ENCODE measurements around the gene CEND1. TPM values are rescaled to one million over a fixed set of nuclear protein-coding genes. Genes with fewer than 3 reads are reported as not detected.
A peak's percentile ranks its signal among the peaks of the same experiment; 100 is the strongest.

CEND1 gene
- total RNA-seq, 1 experiment from 2014 or later: 0.81 TPM

DNA sequence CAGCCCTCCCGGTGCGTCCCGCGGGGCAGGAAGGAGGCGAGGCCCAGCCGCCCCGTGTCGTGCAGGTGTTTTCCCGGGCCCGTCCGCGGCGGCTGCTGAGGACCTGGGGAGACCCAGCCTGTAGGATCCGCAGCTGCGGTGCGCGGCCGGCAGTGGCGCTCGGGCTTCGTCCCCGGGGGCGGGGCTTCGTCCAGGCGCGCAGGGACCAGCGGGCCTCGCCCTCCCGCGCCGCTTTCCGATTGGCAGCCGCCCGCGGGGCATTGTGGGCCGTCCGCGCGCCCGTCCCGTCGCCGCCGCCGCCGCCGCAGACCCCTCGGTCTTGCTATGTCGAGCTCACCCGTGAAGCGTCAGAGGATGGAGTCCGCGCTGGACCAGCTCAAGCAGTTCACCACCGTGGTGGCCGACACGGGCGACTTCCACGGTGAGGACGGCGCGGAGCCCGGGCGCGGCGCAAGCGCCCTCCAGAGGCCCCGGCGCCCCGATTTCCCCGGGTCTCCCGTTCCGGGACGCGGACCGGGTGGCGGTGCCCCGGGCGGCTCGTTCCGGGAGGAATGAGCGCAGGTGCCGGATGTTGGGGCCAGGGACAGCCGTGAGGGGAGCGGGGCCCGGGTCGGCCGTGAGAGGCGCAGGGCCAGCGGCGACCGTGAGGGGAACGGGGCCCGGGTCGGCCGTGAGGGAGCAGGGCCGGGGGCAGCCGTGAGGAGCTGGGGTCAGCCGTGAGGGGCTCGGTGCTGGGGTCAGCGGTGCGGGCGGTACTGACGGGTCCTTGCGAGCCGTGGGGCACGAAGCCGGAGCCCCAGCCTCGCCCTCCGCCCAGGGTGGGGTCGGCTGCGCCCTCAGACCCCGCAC is 42.5 kb downstream of the CEND1 start, which contains the start of gene TALDO1:
TSS of gene TALDO1 (plus strand) at position 307 of the 849 bp plus-strand sequence. CDS start at position 325, 18 bp downstream.
- no peak within 1 kb of the TSS for H4K5ac ChIP-seq (ENCODE audit: insufficient read length, low read depth, low read length)
- no peak within 1 kb of the TSS for H3K23ac ChIP-seq (ENCODE audit: insufficient read length, low read depth, low read length)
- H4K8ac ChIP-seq (replicated peaks; ENCODE audit: insufficient read length, low read depth, low read length): no peak within 1 kb of the TSS
- peaks cover 8% of the 10 kb centered on the region for H3K79me1 ChIP-seq (ENCODE audit: insufficient read depth, low read depth, low read length, poor library complexity, severe bottlenecking)
- H3K4me2 ChIP-seq (ENCODE audit: insufficient read depth, insufficient read length, low read length): peak within 1 kb of the TSS; percentile 98
- H2AK5ac ChIP-seq (ENCODE audit: insufficient read length, low read length): no peak within 1 kb of the TSS
- H3K4me1 ChIP-seq (ENCODE audit: insufficient read depth, low read length): no peaks in the 10 kb centered on the region; the same call in 1 of the 2 replicates
- peak within 1 kb of the TSS; percentile 92 for H3K9ac ChIP-seq (ENCODE audit: extremely low read depth, insufficient read length, low read length)
- no peaks in the 10 kb centered on the region for H3K9me3 Mint-ChIP-seq
- WGBS (ENCODE audit: extremely low coverage, insufficient read length, low lambda C conversion rate): no CpG with 5 or more reads among the region's 112 CpGs
- H4K91ac ChIP-seq (ENCODE audit: insufficient read length, low read depth, low read length): peak within 1 kb of the TSS; percentile 28
- peak within 1 kb of the TSS; percentile 50 for H3K27ac ChIP-seq (ENCODE audit: insufficient read length, low read depth, low read length)
- H4K20me1 ChIP-seq (ENCODE audit: control insufficient read depth, insufficient read depth, insufficient read length): no peaks in the 10 kb centered on the region
- H3K36me3 Mint-ChIP-seq (ENCODE audit: insufficient read depth in 1 of 3, low read depth in 3 of 3): peaks cover 7 to 18% (median 10%) of the 10 kb centered on the region in 3 experiments
- peak within 1 kb of the TSS; percentile 83 to 92 for H3K4me3 Mint-ChIP-seq
- no peak within 1 kb of the TSS; the same call in 1 of the 2 replicates for H3K4ac ChIP-seq (ENCODE audit: low read depth, low read length)
- H2BK20ac ChIP-seq (ENCODE audit: low read depth, low read length, poor library complexity, severe bottlenecking): no peak within 1 kb of the TSS
- H3K23me2 ChIP-seq (ENCODE audit: insufficient read length, low read depth, low read length, poor library complexity, severe bottlenecking): peaks cover 10% of the 10 kb centered on the region
- H3T11ph ChIP-seq (ENCODE audit: low read length): no peak within 1 kb of the TSS
- H2BK15ac ChIP-seq (ENCODE audit: low read depth, low read length): no peak within 1 kb of the TSS; the same call in 1 of the 2 replicates
- H2BK120ac ChIP-seq (ENCODE audit: low read depth, low read length, poor library complexity, severe bottlenecking): no peak within 1 kb of the TSS
- no peaks in the 10 kb centered on the region for H3K9me3 ChIP-seq (ENCODE audit: control insufficient read depth, low read depth, low read length)
- H2AFZ ChIP-seq (ENCODE audit: low read length): no peak within 1 kb of the TSS
- no peak within 1 kb of the TSS for H3K56ac ChIP-seq (ENCODE audit: insufficient read length, low read depth, low read length)
- peaks cover 24 to 37% of the 10 kb centered on the region in 2 experiments for H3K4me1 Mint-ChIP-seq
- no peak within 1 kb of the TSS for H2BK12ac ChIP-seq (ENCODE audit: insufficient read length, low read depth, low read length)
- peaks cover 37% of the 10 kb centered on the region for H3K79me2 ChIP-seq (ENCODE audit: insufficient read depth, low read length)
- no peak within 1 kb of the TSS for H2BK5ac ChIP-seq (ENCODE audit: insufficient read length, low read length)
- peak within 1 kb of the TSS; percentile 97 to 98 (median 98) for H3K27ac Mint-ChIP-seq
- H3K18ac ChIP-seq (ENCODE audit: insufficient read length, low read depth, low read length): peak within 1 kb of the TSS; percentile 73
- H3K14ac ChIP-seq (ENCODE audit: insufficient read depth, low read length): peak within 1 kb of the TSS; percentile 95
- H3K27me3 Mint-ChIP-seq (ENCODE audit: low read depth): no peaks in the 10 kb centered on the region
- no peaks in the 10 kb centered on the region for H3K27me3 ChIP-seq (ENCODE audit: insufficient read depth, low read length)
- peak; percentile 93 for DNase-seq
- TF ChIP-seq CTCF (conservative IDR thresholded peaks at IDR 0.05): 0 out of 3 replicates have a peak, but pooled peaks have one; percentile 16

Data from H9 (cell line).